ENCODE results near the gene UBE2N.

DNA sequence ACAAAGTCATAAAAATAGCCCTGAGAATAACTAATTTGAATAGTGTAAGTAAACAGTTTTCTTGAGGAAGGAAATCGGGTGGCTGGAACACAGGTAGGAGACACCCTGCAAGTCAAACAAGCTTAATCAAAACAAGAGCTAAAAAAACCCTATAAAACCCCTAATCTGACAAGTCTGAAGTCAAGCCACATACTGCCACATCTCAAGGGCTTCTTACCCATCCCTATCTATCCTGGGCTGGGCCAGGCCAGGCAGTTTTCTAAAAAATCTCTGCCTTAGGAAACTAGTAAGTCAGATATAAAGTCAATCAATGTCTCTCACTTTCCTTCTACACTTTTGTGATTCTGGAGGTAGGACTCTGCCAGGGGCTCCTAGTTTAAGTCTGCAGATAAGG is 15.3 kb downstream of the UBE2N start:
- TF ChIP-seq, protein P1, sequence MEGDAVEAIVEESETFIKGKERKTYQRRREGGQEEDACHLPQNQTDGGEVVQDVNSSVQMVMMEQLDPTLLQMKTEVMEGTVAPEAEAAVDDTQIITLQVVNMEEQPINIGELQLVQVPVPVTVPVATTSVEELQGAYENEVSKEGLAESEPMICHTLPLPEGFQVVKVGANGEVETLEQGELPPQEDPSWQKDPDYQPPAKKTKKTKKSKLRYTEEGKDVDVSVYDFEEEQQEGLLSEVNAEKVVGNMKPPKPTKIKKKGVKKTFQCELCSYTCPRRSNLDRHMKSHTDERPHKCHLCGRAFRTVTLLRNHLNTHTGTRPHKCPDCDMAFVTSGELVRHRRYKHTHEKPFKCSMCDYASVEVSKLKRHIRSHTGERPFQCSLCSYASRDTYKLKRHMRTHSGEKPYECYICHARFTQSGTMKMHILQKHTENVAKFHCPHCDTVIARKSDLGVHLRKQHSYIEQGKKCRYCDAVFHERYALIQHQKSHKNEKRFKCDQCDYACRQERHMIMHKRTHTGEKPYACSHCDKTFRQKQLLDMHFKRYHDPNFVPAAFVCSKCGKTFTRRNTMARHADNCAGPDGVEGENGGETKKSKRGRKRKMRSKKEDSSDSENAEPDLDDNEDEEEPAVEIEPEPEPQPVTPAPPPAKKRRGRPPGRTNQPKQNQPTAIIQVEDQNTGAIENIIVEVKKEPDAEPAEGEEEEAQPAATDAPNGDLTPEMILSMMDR (conservative IDR thresholded peaks at IDR 0.05) = no peak
- no peak for TF ChIP-seq ZFX (IDR thresholded peaks at IDR 0.05)

All from C4-2B (cell line).